ENCODE measurements around the gene IMP4. TPM values are rescaled to one million over a fixed set of nuclear protein-coding genes. Genes with fewer than 3 reads are reported as not detected.

Gene IMP4
- total RNA-seq, 4 donors from 2014 or later: 69.2 to 112 (median 91.2) TPM

- intact Hi-C loops (cut with DNase I): no loop called here
- WGBS, 2 donors: 40 to 50% methylated on average over 1 of the region's 1 CpG
Measured at GRCh38 chr2:130366720-130367119, 24.0 kb downstream of the IMP4 start.

GRCh38 chr2:130368786-130369185 lies 26.1 kb downstream of the IMP4 start:
- H3K27ac ChIP-seq: no peak overlapping the region
- intact Hi-C loops (cut with DNase I): no loop called here
- TF ChIP-seq CTCF (IDR thresholded peaks at IDR 0.05) (no peak), POLR2A (IDR thresholded peaks at IDR 0.05) (no peak)
- peaks cover 0 to 13% (median 0%) of the 10 kb centered on the region in 3 donors for H3K36me3 ChIP-seq
- H3K27me3 ChIP-seq: no peaks in the 10 kb centered on the region
- no peak overlapping the region for H3K4me3 ChIP-seq
- no peak for DNase-seq
- H3K4me1 ChIP-seq: peaks cover 14 to 35% (median 16%) of the 10 kb centered on the region in 3 donors
- 92 to 93% methylated on average over 3 to 4 of the region's 5 CpGs for WGBS, 2 donors
- H3K9me3 ChIP-seq: no peaks in the 10 kb centered on the region

More at GRCh38 chr2:130366720-130367119, 24.0 kb downstream of the IMP4 start:
- peaks cover 9 to 14% (median 10%) of the 10 kb centered on the region in 3 donors for H3K4me1 ChIP-seq
- H3K9me3 ChIP-seq: no peaks in the 10 kb centered on the region
- no peaks in the 10 kb centered on the region for H3K27me3 ChIP-seq
- peaks cover 0 to 13% (median 0%) of the 10 kb centered on the region in 3 donors for H3K36me3 ChIP-seq
- no peak for TF ChIP-seq POLR2A (IDR thresholded peaks at IDR 0.05)
- TF ChIP-seq CTCF (IDR thresholded peaks at IDR 0.05): no peak
- H3K27ac ChIP-seq: no peak overlapping the region
- no peak overlapping the region for H3K4me3 ChIP-seq
- no peak for DNase-seq

DNA sequence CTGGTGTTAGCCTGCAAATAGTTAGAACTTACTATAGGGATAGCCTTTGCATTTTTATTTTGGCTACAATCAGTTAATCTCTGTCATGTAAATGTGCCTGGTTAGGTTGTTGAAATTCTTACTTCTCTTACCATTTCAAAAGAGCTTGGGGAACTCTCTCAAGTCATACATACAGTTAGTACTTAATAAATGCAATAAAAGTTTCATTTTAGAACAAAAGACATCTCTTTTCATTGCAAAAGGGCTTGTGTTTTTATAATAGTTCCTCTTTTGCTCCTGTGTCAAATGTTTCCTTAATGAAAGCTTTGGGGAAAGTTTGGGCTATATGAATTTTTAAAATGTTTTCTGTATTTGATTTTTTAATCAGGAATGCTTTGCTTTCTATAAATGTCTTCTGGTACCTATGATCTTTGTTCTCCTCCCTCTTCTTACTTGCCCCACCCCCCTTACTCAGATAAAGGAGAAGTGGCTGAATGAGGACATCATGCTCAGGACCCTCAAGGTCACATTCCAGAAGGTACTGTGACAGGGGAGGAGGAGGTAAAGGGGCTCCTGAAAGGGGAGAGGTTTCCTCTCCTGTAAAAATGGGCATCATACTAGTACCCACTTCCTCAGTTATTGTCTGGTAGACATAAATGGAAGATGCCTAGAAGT lies 26.7 kb downstream of the IMP4 start:
- TF ChIP-seq POLR2A (IDR thresholded peaks at IDR 0.05): no peak
- TF ChIP-seq CTCF (IDR thresholded peaks at IDR 0.05): no peak
- Histone ChIP-seq H3K4me3 (no peak overlapping the region), H3K27me3 (no peaks in the 10 kb centered on the region), H3K36me3 (peaks cover 0 to 14% (median 0%) of the 10 kb centered on the region in 3 donors), H3K9me3 (no peaks in the 10 kb centered on the region), H3K4me1 (peaks cover 14 to 41% (median 16%) of the 10 kb centered on the region in 3 donors), H3K27ac (no peak overlapping the region)
- no peak for DNase-seq
- intact Hi-C loops (cut with DNase I): no loop called here

DNA sequence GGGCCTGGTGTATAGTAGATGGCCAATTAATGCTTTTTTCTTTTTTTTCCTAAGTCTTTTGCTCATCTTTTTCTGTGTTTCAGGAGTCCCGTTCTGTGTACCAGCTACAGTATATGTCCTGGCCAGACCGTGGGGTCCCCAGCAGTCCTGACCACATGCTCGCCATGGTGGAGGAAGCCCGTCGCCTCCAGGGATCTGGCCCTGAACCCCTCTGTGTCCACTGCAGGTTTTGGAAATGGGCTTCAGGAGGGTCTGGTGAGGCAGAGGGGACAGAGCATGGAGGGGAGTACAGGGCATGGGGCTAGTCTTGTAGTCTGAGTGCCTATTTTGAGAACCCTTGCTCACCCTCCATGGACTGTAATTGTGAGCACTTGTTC lies 27.3 kb downstream of the IMP4 start:
- H3K27me3 ChIP-seq: no peaks in the 10 kb centered on the region
- TF ChIP-seq CTCF (IDR thresholded peaks at IDR 0.05) (no peak), POLR2A (IDR thresholded peaks at IDR 0.05) (no peak)
- peaks cover 14 to 45% (median 16%) of the 10 kb centered on the region in 3 donors for H3K4me1 ChIP-seq
- H3K9me3 ChIP-seq: no peaks in the 10 kb centered on the region
- H3K27ac ChIP-seq: no peak overlapping the region
- peaks cover 0 to 19% (median 0%) of the 10 kb centered on the region in 3 donors for H3K36me3 ChIP-seq
- WGBS, 2 donors: 78 to 89% methylated on average over 3 to 5 of the region's 5 CpGs
- intact Hi-C loops (cut with DNase I): no loop called here
- H3K4me3 ChIP-seq: no peak overlapping the region
- DNase-seq: no peak

DNA sequence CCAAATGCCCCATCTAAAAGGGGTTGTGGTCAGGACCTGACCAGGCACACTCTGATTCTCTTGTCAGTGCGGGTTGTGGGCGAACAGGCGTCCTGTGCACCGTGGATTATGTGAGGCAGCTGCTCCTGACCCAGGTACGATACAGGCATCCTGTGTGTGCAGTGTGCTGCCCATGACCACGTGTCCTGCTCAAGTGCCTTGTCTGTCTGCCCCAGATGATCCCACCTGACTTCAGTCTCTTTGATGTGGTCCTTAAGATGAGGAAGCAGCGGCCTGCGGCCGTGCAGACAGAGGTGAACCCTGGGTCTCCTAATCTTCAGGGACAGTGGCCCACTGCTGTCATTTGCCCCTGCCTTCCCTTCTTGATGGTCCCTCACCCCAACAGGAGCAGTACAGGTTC lies 27.8 kb downstream of the IMP4 start:
- Histone ChIP-seq H3K4me1 (peaks cover 14 to 45% (median 16%) of the 10 kb centered on the region in 3 donors), H3K4me3 (peak overlapping the region in 1 of 4 donors; percentile 71), H3K27me3 (no peaks in the 10 kb centered on the region), H3K27ac (peak overlapping the region in 1 of 4 donors; percentile 89), H3K9me3 (no peaks in the 10 kb centered on the region), H3K36me3 (peaks cover 0 to 24% (median 0%) of the 10 kb centered on the region in 3 donors)
- no peak for DNase-seq
- no peak for TF ChIP-seq POLR2A (IDR thresholded peaks at IDR 0.05)
- TF ChIP-seq CTCF (IDR thresholded peaks at IDR 0.05): no peak
- intact Hi-C loops (cut with DNase I): no loop called here
- 80% methylated on average over 1 of the region's 9 CpGs; no CpG with 5 or more reads in 1 of the 2 donors for WGBS, 2 donors
